Measurements from ENCODE around the gene MAPK10.

Gene MAPK10

GRCh38 chr4:86376850-86377249 is 17.0 kb upstream of the MAPK10 start:
- TF ChIP-seq REST (IDR thresholded peaks at IDR 0.05; ENCODE audit: insufficient read depth in 1 of 2, low read depth in 2 of 2, low read length in 2 of 2) (no peak), FOXP2 (optimal IDR thresholded peaks at IDR 0.05; ENCODE audit: borderline replicate concordance, extremely low read depth, extremely low read length, insufficient read depth) (no peak), TAF1 (IDR thresholded peaks at IDR 0.05; ENCODE audit: borderline replicate concordance, insufficient read depth, low read length) (no peak), POLR2AphosphoS5 (IDR thresholded peaks at IDR 0.05; ENCODE audit: low read depth, low read length) (no peak), SIN3A (IDR thresholded peaks at IDR 0.05; ENCODE audit: borderline replicate concordance, insufficient read depth, low read length) (no peak)

GRCh38 chr4:86368433-86368832 is 8.6 kb upstream of the MAPK10 start:
- no peak for TF ChIP-seq POLR2AphosphoS5 (IDR thresholded peaks at IDR 0.05; ENCODE audit: low read depth, low read length)
- TF ChIP-seq REST (IDR thresholded peaks at IDR 0.05; ENCODE audit: insufficient read depth in 1 of 2, low read depth in 2 of 2, low read length in 2 of 2): no peak
- TF ChIP-seq SIN3A (IDR thresholded peaks at IDR 0.05; ENCODE audit: borderline replicate concordance, insufficient read depth, low read length): no peak
- no peak for TF ChIP-seq FOXP2 (optimal IDR thresholded peaks at IDR 0.05; ENCODE audit: borderline replicate concordance, extremely low read depth, extremely low read length, insufficient read depth)
- TF ChIP-seq TAF1 (IDR thresholded peaks at IDR 0.05; ENCODE audit: borderline replicate concordance, insufficient read depth, low read length): no peak

GRCh38 chr4:86367577-86367976 is 7.7 kb upstream of the MAPK10 start:
- TF ChIP-seq SIN3A (IDR thresholded peaks at IDR 0.05; ENCODE audit: borderline replicate concordance, insufficient read depth, low read length) (no peak), REST (IDR thresholded peaks at IDR 0.05; ENCODE audit: insufficient read depth in 1 of 2, low read depth in 2 of 2, low read length in 2 of 2) (no peak), FOXP2 (optimal IDR thresholded peaks at IDR 0.05; ENCODE audit: borderline replicate concordance, extremely low read depth, extremely low read length, insufficient read depth) (no peak), POLR2AphosphoS5 (IDR thresholded peaks at IDR 0.05; ENCODE audit: low read depth, low read length) (no peak), TAF1 (IDR thresholded peaks at IDR 0.05; ENCODE audit: borderline replicate concordance, insufficient read depth, low read length) (no peak)

GRCh38 chr4:86366920-86367319 is 7.1 kb upstream of the MAPK10 start:
- TF ChIP-seq FOXP2 (optimal IDR thresholded peaks at IDR 0.05; ENCODE audit: borderline replicate concordance, extremely low read depth, extremely low read length, insufficient read depth): no peak
- TF ChIP-seq SIN3A (IDR thresholded peaks at IDR 0.05; ENCODE audit: borderline replicate concordance, insufficient read depth, low read length): no peak
- TF ChIP-seq TAF1 (IDR thresholded peaks at IDR 0.05; ENCODE audit: borderline replicate concordance, insufficient read depth, low read length): no peak
- TF ChIP-seq POLR2AphosphoS5 (IDR thresholded peaks at IDR 0.05; ENCODE audit: low read depth, low read length): no peak
- TF ChIP-seq REST (IDR thresholded peaks at IDR 0.05; ENCODE audit: insufficient read depth in 1 of 2, low read depth in 2 of 2, low read length in 2 of 2): no peak

- no peak for TF ChIP-seq TAF1 (IDR thresholded peaks at IDR 0.05; ENCODE audit: borderline replicate concordance, insufficient read depth, low read length)
- TF ChIP-seq REST (IDR thresholded peaks at IDR 0.05; ENCODE audit: insufficient read depth in 1 of 2, low read depth in 2 of 2, low read length in 2 of 2): no peak
- TF ChIP-seq POLR2AphosphoS5 (IDR thresholded peaks at IDR 0.05; ENCODE audit: low read depth, low read length): no peak
- TF ChIP-seq SIN3A (IDR thresholded peaks at IDR 0.05; ENCODE audit: borderline replicate concordance, insufficient read depth, low read length): no peak
- no peak for TF ChIP-seq FOXP2 (optimal IDR thresholded peaks at IDR 0.05; ENCODE audit: borderline replicate concordance, extremely low read depth, extremely low read length, insufficient read depth)
These were observed 2.7 kb upstream of the MAPK10 start for GRCh38 chr4:86362510-86362909.

Measured in PFSK-1 (cell line).